ENCODE measurements around the gene RSU1.

The RSU1 gene

GRCh38 chr10:16751244-16751643 is 66.0 kb downstream of the RSU1 start:
- H3K4me3 ChIP-seq (ENCODE audit: low read depth, low read length) = no peak overlapping the region
- no peak for TF ChIP-seq CTCF (IDR thresholded peaks at IDR 0.05; ENCODE audit: control insufficient read depth, extremely low read depth, insufficient read depth)
- no peak for DNase-seq (ENCODE audit: low read depth)

GRCh38 chr10:16750461-16750860 is 66.8 kb downstream of the RSU1 start:
- no peak for TF ChIP-seq CTCF (IDR thresholded peaks at IDR 0.05; ENCODE audit: control insufficient read depth, extremely low read depth, insufficient read depth)
- no peak overlapping the region for H3K4me3 ChIP-seq (ENCODE audit: low read depth, low read length)
- no peak for DNase-seq (ENCODE audit: low read depth)

- TF ChIP-seq CTCF (IDR thresholded peaks at IDR 0.05; ENCODE audit: control insufficient read depth, extremely low read depth, insufficient read depth) = no peak
- H3K4me3 ChIP-seq (ENCODE audit: low read depth, low read length) = no peak overlapping the region
- no peak for DNase-seq (ENCODE audit: low read depth)
These were observed 68.5 kb downstream of the RSU1 start for GRCh38 chr10:16748749-16749148.

- TF ChIP-seq CTCF (IDR thresholded peaks at IDR 0.05; ENCODE audit: control insufficient read depth, extremely low read depth, insufficient read depth) = no peak
- no peak overlapping the region for H3K4me3 ChIP-seq (ENCODE audit: low read depth, low read length)
- DNase-seq (ENCODE audit: low read depth) = no peak
These were observed 70.4 kb downstream of the RSU1 start for GRCh38 chr10:16746856-16747255.

GRCh38 chr10:16745061-16745460 is 72.2 kb downstream of the RSU1 start:
- no peak overlapping the region for H3K4me3 ChIP-seq (ENCODE audit: low read depth, low read length)
- TF ChIP-seq CTCF (IDR thresholded peaks at IDR 0.05; ENCODE audit: control insufficient read depth, extremely low read depth, insufficient read depth) = no peak
- DNase-seq (ENCODE audit: low read depth) = no peak

GRCh38 chr10:16742165-16742960 is 74.9 kb downstream of the RSU1 start:
- no peak overlapping the region for H3K4me3 ChIP-seq (ENCODE audit: low read depth, low read length)
- TF ChIP-seq CTCF (IDR thresholded peaks at IDR 0.05; ENCODE audit: control insufficient read depth, extremely low read depth, insufficient read depth) = no peak
- DNase-seq (ENCODE audit: low read depth) = no peak

GRCh38 chr10:16741540-16741939 is 75.7 kb downstream of the RSU1 start:
- no peak for TF ChIP-seq CTCF (IDR thresholded peaks at IDR 0.05; ENCODE audit: control insufficient read depth, extremely low read depth, insufficient read depth)
- no peak overlapping the region for H3K4me3 ChIP-seq (ENCODE audit: low read depth, low read length)
- no peak for DNase-seq (ENCODE audit: low read depth)

All from LNCaP clone FGC (cell line).